GM23248 (cell line): ENCODE results near the gene DPP10.

Experiments used
- EZH2 ChIP-seq: fragments of 200-600 bp; sonication (generic); IDR thresholded peaks from 2 replicates; pipeline ENCODE4 v1.6.1; 2018; ENCODE audit warnings: antibody characterized with exemption, mild to moderate bottlenecking; ENCODE audit not compliant: insufficient read depth, poor library complexity, severe bottlenecking
- EZH2phosphoT487 ChIP-seq: fragments of 200-600 bp; sonication (generic); IDR thresholded peaks from 2 replicates; pipeline ENCODE4 v1.6.1; 2018; ENCODE audit warnings: antibody characterized with exemption, moderate library complexity, mild to moderate bottlenecking, low read depth; ENCODE audit not compliant: insufficient read depth

DNA sequence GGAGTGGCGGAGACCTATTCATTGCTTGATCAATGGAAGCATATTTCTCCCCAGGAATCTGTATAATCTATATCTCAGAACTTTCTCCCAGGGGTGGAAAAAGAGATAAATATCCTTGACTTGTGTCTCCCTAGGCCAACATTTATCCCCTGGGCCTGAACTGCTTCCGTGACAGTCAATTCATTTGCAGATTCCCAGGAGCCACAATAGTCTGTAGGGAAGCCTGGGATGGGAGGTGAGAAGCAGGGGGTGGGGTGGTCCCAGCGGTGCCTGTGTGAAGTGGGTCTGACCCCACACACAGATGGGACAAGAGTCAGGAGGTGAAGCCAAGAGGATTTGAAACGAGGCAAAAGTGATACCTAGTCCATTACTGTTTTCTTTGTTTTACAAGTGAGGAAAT is 166.8 kb downstream of the DPP10 start:
- TF ChIP-seq EZH2phosphoT487 = no peak
- no peak for TF ChIP-seq EZH2
